Suppressor macrophage treated with lipopolysaccharide for 4 hours (primary cell): ENCODE data around the gene CCN2.
"Not testable (repeated sequence)": the region's sequence is repeated elsewhere in the genome, so short reads cannot be mapped to it uniquely, and the experiment has no call there.

ENCODE experiments used
- DNase-seq: peaks from one replicate; pipeline ENCODE4 v3.0.0-alpha.2; 2020

CCN2 gene

DNA sequence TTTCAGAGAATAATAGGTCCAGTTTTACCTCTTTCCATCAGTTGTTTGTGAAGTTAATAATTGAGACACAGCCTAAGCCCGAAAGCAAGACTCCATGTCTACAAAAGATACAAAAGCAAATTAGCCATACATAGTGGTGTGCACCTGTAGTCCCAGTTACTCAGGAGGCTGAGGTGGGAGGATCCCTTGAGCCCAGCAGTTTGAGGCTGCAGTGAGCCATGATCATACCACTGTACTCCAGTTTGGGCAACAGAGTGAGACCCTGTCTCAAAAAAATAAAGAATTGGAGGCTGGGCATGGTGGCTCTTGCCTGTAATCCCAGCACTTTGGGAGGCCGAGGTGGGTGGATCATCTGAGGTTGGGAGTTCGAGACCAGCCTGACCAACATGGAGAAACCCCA lies 42.4 kb downstream of the CCN2 start:
- not testable (repeated sequence) for DNase-seq

GRCh38 chr6:131903734-131904133 lies 47.4 kb downstream of the CCN2 start:
- not testable (repeated sequence) for DNase-seq

DNA sequence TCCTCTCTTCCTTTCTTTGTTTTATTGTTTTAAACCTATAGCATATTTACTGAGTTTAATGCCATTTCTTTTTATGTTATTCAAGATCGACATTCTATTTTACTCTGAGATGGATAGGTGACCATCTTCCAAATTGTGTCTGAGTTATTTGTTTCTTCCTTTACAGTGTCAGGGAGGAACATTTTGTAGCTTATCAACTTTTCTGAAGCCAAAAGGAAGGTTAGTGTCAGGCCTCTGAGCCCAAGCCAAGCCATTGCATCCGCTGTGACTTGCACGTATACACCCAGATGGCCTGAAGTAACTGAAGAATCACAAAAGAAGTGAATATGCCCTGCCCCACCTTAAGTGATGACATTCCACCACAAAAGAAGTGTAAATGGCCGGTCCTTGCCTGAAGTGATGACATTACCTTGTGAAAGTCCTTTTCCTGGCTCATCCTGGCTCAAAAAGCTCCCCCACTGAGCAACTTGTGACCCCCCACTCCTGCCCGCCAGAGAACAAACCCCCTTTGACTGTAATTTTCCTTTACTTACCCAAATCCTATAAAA lies 49.8 kb downstream of the CCN2 start:
- not testable (repeated sequence) for DNase-seq

DNA sequence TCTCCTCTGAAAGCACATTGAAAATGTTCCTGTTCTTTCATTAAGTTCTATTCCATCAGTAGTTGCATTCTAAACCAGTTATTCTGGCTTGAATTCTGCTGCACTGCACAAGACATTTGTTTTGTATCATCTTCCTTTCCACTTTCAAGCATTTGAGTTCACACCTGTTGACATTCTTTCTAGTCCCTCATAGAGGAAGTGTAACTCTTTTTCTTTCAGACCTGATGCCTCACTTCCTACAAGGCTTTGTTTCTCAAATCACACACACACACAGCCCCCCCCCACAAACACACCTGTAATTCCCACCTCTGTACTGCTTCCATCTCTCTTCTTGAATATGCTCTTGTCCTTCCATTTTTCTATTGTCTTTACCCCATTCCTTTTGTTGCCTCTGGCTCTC lies 50.9 kb downstream of the CCN2 start:
- no peak for DNase-seq

- DNase-seq, result no peak
Observed at GRCh38 chr6:131898718-131899117, 52.5 kb downstream of the CCN2 start.
